Ishikawa (cell line): Measurements from ENCODE around the gene ATF1.

Experiments
- CEBPB ChIP-seq: IDR thresholded peaks from 2 replicates; pipeline ENCODE4 v1.6.1; 2012
- CREB1 ChIP-seq: IDR thresholded peaks from 2 replicates; pipeline ENCODE4 v1.6.1; 2012; ENCODE audit warnings: low read depth
- EGR1 ChIP-seq: IDR thresholded peaks from 2 replicates; pipeline ENCODE4 v1.6.1; 2012
- EP300 ChIP-seq: IDR thresholded peaks from 2 replicates; pipeline ENCODE4 v1.6.1; 2012; ENCODE audit warnings: borderline replicate concordance
- FOXM1 ChIP-seq: IDR thresholded peaks from 2 replicates; pipeline ENCODE4 v1.6.1; 2012; ENCODE audit warnings: low read depth, borderline replicate concordance
- MAX ChIP-seq: IDR thresholded peaks from 2 replicates; pipeline ENCODE4 v1.6.1; 2012
- NFIC ChIP-seq: IDR thresholded peaks from 2 replicates; pipeline ENCODE4 v1.6.1; 2012
- RAD21 ChIP-seq: IDR thresholded peaks from 2 replicates; pipeline ENCODE4 v1.6.1; 2012; ENCODE audit warnings: low read depth
- TAF1 ChIP-seq: IDR thresholded peaks from 2 replicates; pipeline ENCODE4 v1.6.1; 2012; ENCODE audit warnings: low read depth, mild to moderate bottlenecking
- TCF12 ChIP-seq: IDR thresholded peaks from 2 replicates; pipeline ENCODE4 v1.6.1; 2012; ENCODE audit warnings: low read depth
- TEAD4 ChIP-seq: IDR thresholded peaks from 2 replicates; pipeline ENCODE4 v1.6.1; 2012
- YY1 ChIP-seq: IDR thresholded peaks from 2 replicates; pipeline ENCODE4 v1.6.1; 2012; ENCODE audit warnings: low read depth
- ZBTB7A ChIP-seq: IDR thresholded peaks from 2 replicates; pipeline ENCODE4 v1.6.1; 2012; ENCODE audit warnings: low read depth
- TF ChIP-seq, protein P1 (sequence below): IDR thresholded peaks from 2 replicates; pipeline ENCODE4 v1.6.1; 2012
- TF ChIP-seq, protein P2 (sequence below): IDR thresholded peaks from 2 replicates; pipeline ENCODE4 v1.6.1; 2012; ENCODE audit warnings: low read depth, mild to moderate bottlenecking

The ATF1 gene

DNA sequence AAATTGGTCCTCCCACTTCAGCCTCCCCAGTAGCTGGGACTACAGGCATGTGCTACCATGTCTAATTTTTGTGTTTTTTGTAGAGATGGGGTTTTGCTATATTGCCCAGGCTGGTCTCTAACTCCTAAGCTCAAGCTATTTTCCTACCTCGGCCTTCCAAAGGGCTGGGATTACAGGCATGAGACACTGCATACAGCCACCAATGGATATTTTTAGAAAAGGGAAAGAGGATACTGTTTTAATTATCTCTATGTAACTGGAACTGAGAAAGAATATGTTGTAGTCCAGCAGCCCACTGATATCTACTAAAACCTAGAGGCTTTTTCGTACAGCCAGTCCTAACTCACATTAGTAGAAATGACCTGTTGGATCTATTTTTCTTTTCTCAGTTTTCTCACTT is 85.1 kb downstream of the ATF1 start:
- TF ChIP-seq TAF1 (no peak), CEBPB (no peak), NFIC (no peak), YY1 (no peak), EP300 (no peak)

DNA sequence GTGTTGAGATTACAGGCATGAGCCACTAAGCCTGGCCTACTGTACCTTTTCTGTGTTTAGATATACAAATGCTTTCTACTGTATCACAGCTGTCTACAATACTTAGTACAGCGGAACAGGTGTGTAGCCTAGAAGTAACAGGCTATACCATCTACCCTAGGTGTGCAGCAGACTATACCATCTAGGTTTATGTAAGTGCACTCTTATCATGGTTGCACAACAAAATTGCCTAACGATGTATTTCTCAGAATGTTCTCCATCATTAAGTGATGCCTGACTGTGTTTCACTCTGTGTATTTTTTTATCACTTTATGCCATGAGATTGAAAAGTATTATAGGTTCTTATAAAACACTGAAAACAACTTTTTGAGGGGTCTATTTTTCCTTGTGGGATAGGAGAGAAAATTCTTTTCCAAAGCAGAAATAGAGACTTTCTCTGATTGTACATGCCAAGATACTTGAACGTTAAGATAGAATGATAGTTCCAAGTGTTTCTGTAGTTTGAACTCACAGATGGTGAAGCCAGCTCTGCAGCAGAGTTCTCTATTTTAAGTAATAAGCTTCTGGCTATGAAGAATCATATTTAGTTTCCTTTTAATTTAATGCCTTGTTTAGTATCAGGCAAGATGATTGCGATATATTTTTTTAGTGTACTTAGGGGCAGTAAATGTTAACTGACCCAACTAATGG is 95.9 kb downstream of the ATF1 start:
- no peak for TF ChIP-seq MAX
- TF ChIP-seq CREB1, result no peak
- TF ChIP-seq, protein P1, sequence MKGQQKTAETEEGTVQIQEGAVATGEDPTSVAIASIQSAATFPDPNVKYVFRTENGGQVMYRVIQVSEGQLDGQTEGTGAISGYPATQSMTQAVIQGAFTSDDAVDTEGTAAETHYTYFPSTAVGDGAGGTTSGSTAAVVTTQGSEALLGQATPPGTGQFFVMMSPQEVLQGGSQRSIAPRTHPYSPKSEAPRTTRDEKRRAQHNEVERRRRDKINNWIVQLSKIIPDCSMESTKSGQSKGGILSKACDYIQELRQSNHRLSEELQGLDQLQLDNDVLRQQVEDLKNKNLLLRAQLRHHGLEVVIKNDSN, result no peak
- no peak for TF ChIP-seq YY1
- TF ChIP-seq TAF1, result no peak
- TF ChIP-seq EP300, result no peak
- no peak for TF ChIP-seq ZBTB7A
- no peak for TF ChIP-seq RAD21
- no peak for TF ChIP-seq TCF12
- no peak for TF ChIP-seq CEBPB
- no peak for TF ChIP-seq NFIC
- no peak for TF ChIP-seq TEAD4
- TF ChIP-seq, protein P2, sequence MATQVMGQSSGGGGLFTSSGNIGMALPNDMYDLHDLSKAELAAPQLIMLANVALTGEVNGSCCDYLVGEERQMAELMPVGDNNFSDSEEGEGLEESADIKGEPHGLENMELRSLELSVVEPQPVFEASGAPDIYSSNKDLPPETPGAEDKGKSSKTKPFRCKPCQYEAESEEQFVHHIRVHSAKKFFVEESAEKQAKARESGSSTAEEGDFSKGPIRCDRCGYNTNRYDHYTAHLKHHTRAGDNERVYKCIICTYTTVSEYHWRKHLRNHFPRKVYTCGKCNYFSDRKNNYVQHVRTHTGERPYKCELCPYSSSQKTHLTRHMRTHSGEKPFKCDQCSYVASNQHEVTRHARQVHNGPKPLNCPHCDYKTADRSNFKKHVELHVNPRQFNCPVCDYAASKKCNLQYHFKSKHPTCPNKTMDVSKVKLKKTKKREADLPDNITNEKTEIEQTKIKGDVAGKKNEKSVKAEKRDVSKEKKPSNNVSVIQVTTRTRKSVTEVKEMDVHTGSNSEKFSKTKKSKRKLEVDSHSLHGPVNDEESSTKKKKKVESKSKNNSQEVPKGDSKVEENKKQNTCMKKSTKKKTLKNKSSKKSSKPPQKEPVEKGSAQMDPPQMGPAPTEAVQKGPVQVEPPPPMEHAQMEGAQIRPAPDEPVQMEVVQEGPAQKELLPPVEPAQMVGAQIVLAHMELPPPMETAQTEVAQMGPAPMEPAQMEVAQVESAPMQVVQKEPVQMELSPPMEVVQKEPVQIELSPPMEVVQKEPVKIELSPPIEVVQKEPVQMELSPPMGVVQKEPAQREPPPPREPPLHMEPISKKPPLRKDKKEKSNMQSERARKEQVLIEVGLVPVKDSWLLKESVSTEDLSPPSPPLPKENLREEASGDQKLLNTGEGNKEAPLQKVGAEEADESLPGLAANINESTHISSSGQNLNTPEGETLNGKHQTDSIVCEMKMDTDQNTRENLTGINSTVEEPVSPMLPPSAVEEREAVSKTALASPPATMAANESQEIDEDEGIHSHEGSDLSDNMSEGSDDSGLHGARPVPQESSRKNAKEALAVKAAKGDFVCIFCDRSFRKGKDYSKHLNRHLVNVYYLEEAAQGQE, result no peak
- no peak for TF ChIP-seq EGR1
- TF ChIP-seq FOXM1, result no peak

DNA sequence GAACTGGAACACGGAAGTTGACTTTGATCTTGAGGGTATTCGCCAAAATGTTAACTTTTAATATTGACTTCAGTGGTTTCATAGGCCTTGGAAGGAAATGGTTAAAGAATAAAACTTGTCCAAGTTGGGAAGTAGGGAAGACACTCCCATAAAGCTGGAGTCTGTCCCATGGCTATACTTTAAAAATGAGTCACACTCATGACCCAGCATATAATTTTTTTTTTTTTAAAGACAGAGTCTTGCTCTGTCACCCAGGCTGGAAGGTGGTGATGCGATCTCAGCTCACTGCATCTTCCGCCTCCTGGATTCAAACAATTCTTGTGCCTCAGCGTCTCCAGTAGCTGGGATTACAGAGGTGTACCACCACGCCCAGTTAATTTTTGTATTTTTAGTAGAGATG is 98.4 kb downstream of the ATF1 start:
- TF ChIP-seq MAX (no peak), CEBPB (no peak), RAD21 (no peak)

DNA sequence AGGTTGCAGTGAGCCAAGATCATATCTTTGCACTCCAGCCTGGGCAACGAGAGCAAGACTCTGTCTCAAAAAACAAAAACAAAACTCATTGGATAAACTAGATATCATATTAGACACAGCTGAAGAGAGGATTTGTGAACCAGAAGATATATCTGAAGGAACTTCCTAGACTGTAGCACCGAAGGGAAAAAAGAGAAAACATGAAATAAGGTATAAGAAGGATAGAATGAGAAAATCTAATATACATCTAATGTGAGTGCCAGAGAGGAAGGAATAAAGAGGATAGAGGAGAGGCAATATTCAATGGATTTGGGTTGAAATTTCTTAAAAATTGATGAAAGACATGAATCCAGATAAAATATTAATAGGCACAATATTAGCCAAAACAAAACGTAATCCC is 101.4 kb downstream of the ATF1 start:
- TF ChIP-seq TAF1, result no peak
- TF ChIP-seq NFIC, result no peak
- TF ChIP-seq TEAD4, result no peak
- TF ChIP-seq CEBPB, result no peak
- no peak for TF ChIP-seq CREB1
- no peak for TF ChIP-seq RAD21
- TF ChIP-seq TCF12, result no peak
- TF ChIP-seq FOXM1, result no peak
- TF ChIP-seq, protein P2, result no peak
- TF ChIP-seq ZBTB7A, result no peak
